Neural crest cell (in vitro differentiated cells): Measurements from ENCODE around the gene AP4B1. TPM values are rescaled to one million over a fixed set of nuclear protein-coding genes. Genes with fewer than 3 reads are reported as not detected.
"Not testable (repeated sequence)": the region's sequence is repeated elsewhere in the genome, so short reads cannot be mapped to it uniquely, and the experiment has no call there.

Experiments
- DNase-seq: peaks from one replicate; pipeline ENCODE4 v3.0.0; 2021; ENCODE audit warnings: low read depth, mixed read lengths, low spot score
- H3K27ac Mint-ChIP-seq: one replicate; pipeline ENCODE4 v1.8.0; 2021; ENCODE audit warnings: mild to moderate bottlenecking, mixed read lengths; ENCODE audit not compliant: unreplicated experiment
- H3K27me3 Mint-ChIP-seq: 2 replicates; pipeline ENCODE4 v1.8.0; 2021; ENCODE audit warnings: low read depth, mild to moderate bottlenecking, mixed read lengths
- H3K36me3 Mint-ChIP-seq: 2 replicates; pipeline ENCODE4 v1.8.0; 2021; ENCODE audit warnings: low read depth, mild to moderate bottlenecking, mixed read lengths
- H3K4me1 Mint-ChIP-seq: 2 replicates; pipeline ENCODE4 v1.8.0; 2021; ENCODE audit warnings: mixed read lengths
- H3K4me3 Mint-ChIP-seq: one replicate; pipeline ENCODE4 v1.8.0; 2021; ENCODE audit warnings: mild to moderate bottlenecking, mixed read lengths
- H3K9me3 Mint-ChIP-seq: 2 replicates; pipeline ENCODE4 v1.8.0; 2021; ENCODE audit warnings: mixed read lengths
- CTCF ChIP-seq: fragments of 200-600 bp; sonication (generic); conservative IDR thresholded peaks from 2 replicates; pipeline ENCODE4 v1.5.0; 2021; ENCODE audit warnings: antibody characterized with exemption, mild to moderate bottlenecking
- long read RNA-seq: library from polyadenylated mRNA; unstranded; transcript quantifications from one replicate; pipeline ENCODE4 v2.0.0, GENCODE V29; 2020
- total RNA-seq: library from RNA; stranded (reverse); gene quantifications from 2 replicates; pipeline ENCODE4 v1.2.1, GENCODE V29; 2021

The AP4B1 gene
- 23.6 and 25.3 TPM in 2 replicates for total RNA-seq
- long read RNA-seq, transcript AP4B1-203 (7 exons, 2,144 nt) = minor isoform, 5 of 98 reads
- long read RNA-seq, transcript AP4B1-201 (11 exons, 2,742 nt) = minor isoform, 27 of 98 reads
- long read RNA-seq, transcript AP4B1-204 (10 exons, 2,818 nt) = major isoform, 43 of 98 reads
- long read RNA-seq, partial matches to known transcripts = 5 of 98 reads
- long read RNA-seq, other reads (novel, unspliced or antisense) = 18 of 98 reads

- H3K27me3 Mint-ChIP-seq = no peaks in the 10 kb centered on the region
Observed at GRCh38 chr1:113904674-113905434, at the start of gene AP4B1, which contains the start of gene DCLRE1B. Gene AP4B1 (minus strand): TSS chr1:113904799. CDS start chr1:113904717, 82 bp downstream. Gene DCLRE1B (plus strand): TSS chr1:113905326. CDS start chr1:113905587, 261 bp downstream.

GRCh38 chr1:113951719-113952118 lies 47.1 kb upstream of the AP4B1 start:
- H3K27me3 Mint-ChIP-seq = no peaks in the 10 kb centered on the region
- no peak for DNase-seq
- H3K4me3 Mint-ChIP-seq = no peak overlapping the region
- no peak overlapping the region for H3K27ac Mint-ChIP-seq
- no peak for TF ChIP-seq CTCF
- peaks cover 5% of the 10 kb centered on the region for H3K36me3 Mint-ChIP-seq
- H3K9me3 Mint-ChIP-seq = no peaks in the 10 kb centered on the region
- H3K4me1 Mint-ChIP-seq = peaks cover 11% of the 10 kb centered on the region

More at GRCh38 chr1:113904674-113905434, at the start of gene AP4B1, which contains the start of gene DCLRE1B:
- H3K27ac Mint-ChIP-seq = peak within 1 kb of the TSS; percentile 94
- peak; percentile 64 for TF ChIP-seq CTCF
- DNase-seq = peak; percentile 95
- H3K4me3 Mint-ChIP-seq = peak within 1 kb of the TSS; percentile 98
- peaks cover 29% of the 10 kb centered on the region for H3K4me1 Mint-ChIP-seq
- peaks cover 5% of the 10 kb centered on the region for H3K36me3 Mint-ChIP-seq
- no peaks in the 10 kb centered on the region for H3K9me3 Mint-ChIP-seq

GRCh38 chr1:113950908-113951307 lies 46.3 kb upstream of the AP4B1 start:
- H3K27me3 Mint-ChIP-seq = no peaks in the 10 kb centered on the region
- H3K9me3 Mint-ChIP-seq = no peaks in the 10 kb centered on the region
- H3K4me1 Mint-ChIP-seq = peaks cover 19% of the 10 kb centered on the region
- H3K36me3 Mint-ChIP-seq = peaks cover 3% of the 10 kb centered on the region
- no peak overlapping the region for H3K4me3 Mint-ChIP-seq
- H3K27ac Mint-ChIP-seq = no peak overlapping the region
- no peak for DNase-seq
- TF ChIP-seq CTCF = no peak

DNA sequence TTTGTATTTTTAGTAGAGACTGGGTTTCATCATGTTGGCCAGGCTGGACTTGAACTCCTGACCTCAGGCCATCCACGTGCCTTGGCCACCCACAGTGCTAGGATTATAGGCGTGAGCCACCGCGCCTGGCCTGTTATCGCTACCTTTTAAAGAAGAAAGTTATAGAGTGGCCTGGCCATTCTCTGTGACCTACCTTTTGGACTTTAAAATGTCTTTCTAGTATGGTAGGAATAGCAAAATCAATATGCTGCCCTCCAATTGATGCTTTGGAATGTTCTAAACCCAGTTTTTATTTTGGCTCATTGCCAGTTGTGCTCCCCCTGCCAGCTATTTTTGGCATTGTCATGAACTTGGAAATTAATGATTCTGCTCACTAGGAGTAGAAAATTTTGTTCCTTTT lies 44.4 kb upstream of the AP4B1 start:
- Mint-ChIP-seq H3K27ac (no peak overlapping the region), H3K36me3 (peaks cover 10% of the 10 kb centered on the region), H3K4me3 (no peak overlapping the region), H3K9me3 (peaks cover 5% of the 10 kb centered on the region), H3K4me1 (peaks cover 19% of the 10 kb centered on the region), H3K27me3 (no peaks in the 10 kb centered on the region)
- TF ChIP-seq CTCF = peak; percentile 53
- DNase-seq = no peak

DNA sequence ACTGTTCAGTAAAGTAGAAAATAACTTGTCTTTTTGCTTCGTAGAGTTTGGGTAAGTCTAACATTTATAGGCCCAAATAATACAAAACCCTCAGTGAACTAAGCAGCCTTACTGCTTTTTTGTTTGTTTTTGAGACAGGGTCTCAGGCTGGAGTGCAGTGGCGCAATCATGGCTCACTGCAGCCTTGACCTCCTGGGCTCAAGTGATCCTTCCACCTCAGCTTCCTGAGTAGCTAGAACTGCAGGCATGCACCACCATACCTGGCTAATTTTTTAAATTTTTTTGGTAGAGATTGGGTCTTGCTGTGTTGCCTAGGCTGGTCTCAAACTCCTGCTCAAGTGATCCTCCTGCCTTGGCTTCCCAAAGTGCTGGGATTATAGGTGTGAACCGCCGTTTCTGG lies 43.6 kb upstream of the AP4B1 start:
- H3K9me3 Mint-ChIP-seq, H3K27ac Mint-ChIP-seq, H3K27me3 Mint-ChIP-seq, DNase-seq, H3K4me3 Mint-ChIP-seq: not testable (repeated sequence)
- Mint-ChIP-seq H3K4me1 (peaks cover 19% of the 10 kb centered on the region), H3K36me3 (peaks cover 13% of the 10 kb centered on the region)
